K562 (cell line): Measurements from ENCODE around the gene UBQLNL. TPM values are rescaled to one million over a fixed set of nuclear protein-coding genes. Genes with fewer than 3 reads are reported as not detected.
A peak's percentile ranks its signal among the peaks of the same experiment; 100 is the strongest.

Experiments used
- ETV5 ChIP-seq: sonication (generic); formaldehyde crosslinking; IDR thresholded peaks from 2 replicates; pipeline ENCODE4 v1.4.0; 2020; ENCODE audit warnings: low read depth, mild to moderate bottlenecking, missing genetic modification reagents
- FOXK2 ChIP-seq, 2 experiments: fragments of 450-650 bp; IDR thresholded peaks in 1 of 2; conservative IDR thresholded peaks in 1 of 2; 2 replicates each; pipeline ENCODE4 v1.6.1; 2016; ENCODE audit warnings: low read depth in 2 of 2, mild to moderate bottlenecking in 1 of 2
- JUNB ChIP-seq: fragments of 450-650 bp; formaldehyde crosslinking; conservative IDR thresholded peaks from 2 replicates; pipeline ENCODE4 v1.4.0; 2020; ENCODE audit warnings: mild to moderate bottlenecking
- KLF1 ChIP-seq: fragments of 450-650 bp; IDR thresholded peaks from 2 replicates; pipeline ENCODE4 v1.6.1; 2016; ENCODE audit warnings: missing genetic modification characterization, missing compliant biosample characterization
- NCOA6 ChIP-seq: fragments of 450-650 bp; IDR thresholded peaks from 2 replicates; pipeline ENCODE4 v1.6.1; 2017; ENCODE audit warnings: mild to moderate bottlenecking
- NUFIP1 ChIP-seq: fragments of 450-650 bp; IDR thresholded peaks from 2 replicates; pipeline ENCODE4 v1.6.1; 2018; ENCODE audit not compliant: partially characterized antibody
- RBBP5 ChIP-seq: fragments of 200-600 bp; sonication (generic); IDR thresholded peaks from 2 replicates; pipeline ENCODE4 v1.6.1; 2012; ENCODE audit warnings: borderline replicate concordance, mild to moderate bottlenecking, low read length, control low read depth, inconsistent platforms; ENCODE audit not compliant: insufficient read depth, poor library complexity, severe bottlenecking
- RFX5 ChIP-seq: IDR thresholded peaks from 2 replicates; pipeline ENCODE4 v1.6.1; 2011; ENCODE audit warnings: low read depth, mild to moderate bottlenecking, improper control_type of control experiment, low read length
- SAFB2 ChIP-seq: fragments of 200-400 bp; formaldehyde crosslinking; IDR thresholded peaks from 2 replicates; pipeline ENCODE4 v1.6.1; 2018; ENCODE audit warnings: borderline replicate concordance, low read length, low read depth, moderate library complexity; ENCODE audit not compliant: severe bottlenecking
- TAF7 ChIP-seq: fragments of 450-650 bp; IDR thresholded peaks from 2 replicates; pipeline ENCODE4 v1.6.1; 2016; ENCODE audit warnings: missing genetic modification characterization, missing compliant biosample characterization
- TSC22D4 ChIP-seq: fragments of 450-650 bp; IDR thresholded peaks from 2 replicates; pipeline ENCODE4 v1.6.1; 2016; ENCODE audit warnings: missing genetic modification characterization, missing biosample characterization, control low read depth
- ZNF133 ChIP-seq: fragments of 250-450 bp; sonication (Bioruptor Pico); IDR thresholded peaks from 2 replicates; pipeline ENCODE4 v1.4.0; 2020; ENCODE audit warnings: mild to moderate bottlenecking
- polyA plus RNA-seq, 8 experiments: library from polyadenylated mRNA; depleted of rRNA in 4 of 8; stranded (reverse) in 5 of 8; unstranded in 3 of 8; fragments of >200 nt; fragmentation: Nextera tagmentation in 2 of 8; fragmentation: Illumina TruSeq in 1 of 8; extraction: Ambion mirVana in 2 of 8; extraction: Trizol in 1 of 8; gene quantifications; 2 replicates each; pipeline versions ENCODE4 v1.2.1 to v1.2.3, GENCODE V29; 2011 to 2014; ENCODE audit warnings: inconsistent platforms in 1 of 8, missing spikeins in 1 of 8
- total RNA-seq, 7 experiments: library from RNA; depleted of rRNA in 6 of 7; stranded (reverse); fragments of >200 nt in 6 of 7; fragmentation: Illumina TruSeq in 2 of 7; extraction: Trizol in 2 of 7; gene quantifications; 2 replicates each; pipeline versions ENCODE4 v1.2.1 to v1.2.3, GENCODE V29; 2011 to 2021; ENCODE audit warnings: low replicate concordance in 1 of 7
- TF ChIP-seq, protein P1 (sequence below): sonication (generic); formaldehyde crosslinking; IDR thresholded peaks from 2 replicates; pipeline ENCODE4 v1.4.0; 2020; ENCODE audit warnings: mild to moderate bottlenecking, missing genetic modification reagents
- TF ChIP-seq, protein P2 (sequence below), 2 experiments: fragments of 450-650 bp in 1 of 2; sonication (generic) in 1 of 2; formaldehyde crosslinking in 1 of 2; IDR thresholded peaks; 2 replicates each; pipeline versions ENCODE4 v1.7.1 to v1.9.0; 2016 to 2022; ENCODE audit warnings: inconsistent platforms in 1 of 2, mild to moderate bottlenecking in 1 of 2, missing genetic modification reagents in 1 of 2
- TF ChIP-seq, protein P3 (sequence below): fragments of 250-450 bp; sonication (Bioruptor Pico); IDR thresholded peaks from 2 replicates; pipeline ENCODE4 v1.8.0; 2021; ENCODE audit warnings: mild to moderate bottlenecking, moderate library complexity

The UBQLNL gene
- total and polyA plus RNA-seq, 9 of the 15 experiments (the other 6 are each of a cell fraction or from before 2014, with no cell fraction given): 0.07 to 0.27 (median 0.14) TPM

DNA sequence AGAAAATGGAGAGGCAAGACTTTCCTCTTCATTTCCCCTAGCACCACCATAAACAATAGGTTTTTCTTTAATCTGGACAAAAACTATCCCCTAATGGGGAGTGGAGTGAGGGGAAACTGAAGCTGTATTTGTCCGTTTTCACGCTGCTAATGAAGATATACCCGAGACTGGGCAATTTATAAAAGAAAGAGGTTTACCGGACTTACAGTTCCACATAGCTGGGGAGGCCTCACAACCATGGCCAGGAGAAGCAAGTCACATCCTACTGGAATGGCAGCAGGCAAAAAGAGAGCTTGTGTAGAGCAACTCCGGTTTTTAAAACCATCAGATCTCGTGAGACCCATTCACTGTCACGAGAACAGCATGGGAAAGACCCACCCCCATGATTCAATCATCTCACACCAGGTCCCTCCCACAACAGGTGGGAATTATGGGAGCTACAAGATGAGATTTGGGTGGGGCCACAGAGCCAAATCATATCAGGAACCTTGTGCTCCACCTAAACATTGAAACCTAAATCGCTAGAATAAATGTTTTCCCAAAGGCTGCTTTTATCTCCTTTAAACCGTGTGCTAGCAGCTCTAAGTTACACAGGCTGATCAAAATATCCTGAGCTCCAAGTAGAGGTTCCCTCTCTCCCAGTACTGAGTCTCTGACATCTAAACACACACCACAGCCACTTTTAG, 11.0 kb downstream of the UBQLNL start (continued):
- TF ChIP-seq SAFB2 (no peak), NUFIP1 (no peak), ETV5 (CRISPR knock-in tag) (no peak), NCOA6 (no peak), JUNB (CRISPR knock-in tag) (no peak), KLF1 (tag) (no peak), RBBP5 (no peak), RFX5 (no peak), TAF7 (tag) (peak; percentile 90), TSC22D4 (tag) (no peak), ZNF133 (CRISPR knock-in tag) (no peak), FOXK2 (conservative IDR thresholded peaks at IDR 0.05 in 1 of 2, IDR thresholded peaks at IDR 0.05 in 1 of 2; ENCODE audit: low read depth in 2 of 2) (peak in 1 of 2 experiments; percentile 55; a peak in 1 of 4 replicates)
- TF ChIP-seq, protein P1, sequence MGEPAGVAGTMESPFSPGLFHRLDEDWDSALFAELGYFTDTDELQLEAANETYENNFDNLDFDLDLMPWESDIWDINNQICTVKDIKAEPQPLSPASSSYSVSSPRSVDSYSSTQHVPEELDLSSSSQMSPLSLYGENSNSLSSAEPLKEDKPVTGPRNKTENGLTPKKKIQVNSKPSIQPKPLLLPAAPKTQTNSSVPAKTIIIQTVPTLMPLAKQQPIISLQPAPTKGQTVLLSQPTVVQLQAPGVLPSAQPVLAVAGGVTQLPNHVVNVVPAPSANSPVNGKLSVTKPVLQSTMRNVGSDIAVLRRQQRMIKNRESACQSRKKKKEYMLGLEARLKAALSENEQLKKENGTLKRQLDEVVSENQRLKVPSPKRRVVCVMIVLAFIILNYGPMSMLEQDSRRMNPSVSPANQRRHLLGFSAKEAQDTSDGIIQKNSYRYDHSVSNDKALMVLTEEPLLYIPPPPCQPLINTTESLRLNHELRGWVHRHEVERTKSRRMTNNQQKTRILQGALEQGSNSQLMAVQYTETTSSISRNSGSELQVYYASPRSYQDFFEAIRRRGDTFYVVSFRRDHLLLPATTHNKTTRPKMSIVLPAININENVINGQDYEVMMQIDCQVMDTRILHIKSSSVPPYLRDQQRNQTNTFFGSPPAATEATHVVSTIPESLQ (CRISPR knock-in tag): no peak
- TF ChIP-seq, protein P2, sequence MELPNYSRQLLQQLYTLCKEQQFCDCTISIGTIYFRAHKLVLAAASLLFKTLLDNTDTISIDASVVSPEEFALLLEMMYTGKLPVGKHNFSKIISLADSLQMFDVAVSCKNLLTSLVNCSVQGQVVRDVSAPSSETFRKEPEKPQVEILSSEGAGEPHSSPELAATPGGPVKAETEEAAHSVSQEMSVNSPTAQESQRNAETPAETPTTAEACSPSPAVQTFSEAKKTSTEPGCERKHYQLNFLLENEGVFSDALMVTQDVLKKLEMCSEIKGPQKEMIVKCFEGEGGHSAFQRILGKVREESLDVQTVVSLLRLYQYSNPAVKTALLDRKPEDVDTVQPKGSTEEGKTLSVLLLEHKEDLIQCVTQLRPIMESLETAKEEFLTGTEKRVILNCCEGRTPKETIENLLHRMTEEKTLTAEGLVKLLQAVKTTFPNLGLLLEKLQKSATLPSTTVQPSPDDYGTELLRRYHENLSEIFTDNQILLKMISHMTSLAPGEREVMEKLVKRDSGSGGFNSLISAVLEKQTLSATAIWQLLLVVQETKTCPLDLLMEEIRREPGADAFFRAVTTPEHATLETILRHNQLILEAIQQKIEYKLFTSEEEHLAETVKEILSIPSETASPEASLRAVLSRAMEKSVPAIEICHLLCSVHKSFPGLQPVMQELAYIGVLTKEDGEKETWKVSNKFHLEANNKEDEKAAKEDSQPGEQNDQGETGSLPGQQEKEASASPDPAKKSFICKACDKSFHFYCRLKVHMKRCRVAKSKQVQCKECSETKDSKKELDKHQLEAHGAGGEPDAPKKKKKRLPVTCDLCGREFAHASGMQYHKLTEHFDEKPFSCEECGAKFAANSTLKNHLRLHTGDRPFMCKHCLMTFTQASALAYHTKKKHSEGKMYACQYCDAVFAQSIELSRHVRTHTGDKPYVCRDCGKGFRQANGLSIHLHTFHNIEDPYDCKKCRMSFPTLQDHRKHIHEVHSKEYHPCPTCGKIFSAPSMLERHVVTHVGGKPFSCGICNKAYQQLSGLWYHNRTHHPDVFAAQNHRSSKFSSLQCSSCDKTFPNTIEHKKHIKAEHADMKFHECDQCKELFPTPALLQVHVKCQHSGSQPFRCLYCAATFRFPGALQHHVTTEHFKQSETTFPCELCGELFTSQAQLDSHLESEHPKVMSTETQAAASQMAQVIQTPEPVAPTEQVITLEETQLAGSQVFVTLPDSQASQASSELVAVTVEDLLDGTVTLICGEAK (IDR thresholded peaks at IDR 0.05): no peak
- TF ChIP-seq, protein P2 (CRISPR knock-in tag; IDR thresholded peaks at IDR 0.05): no peak
- TF ChIP-seq, protein P3, sequence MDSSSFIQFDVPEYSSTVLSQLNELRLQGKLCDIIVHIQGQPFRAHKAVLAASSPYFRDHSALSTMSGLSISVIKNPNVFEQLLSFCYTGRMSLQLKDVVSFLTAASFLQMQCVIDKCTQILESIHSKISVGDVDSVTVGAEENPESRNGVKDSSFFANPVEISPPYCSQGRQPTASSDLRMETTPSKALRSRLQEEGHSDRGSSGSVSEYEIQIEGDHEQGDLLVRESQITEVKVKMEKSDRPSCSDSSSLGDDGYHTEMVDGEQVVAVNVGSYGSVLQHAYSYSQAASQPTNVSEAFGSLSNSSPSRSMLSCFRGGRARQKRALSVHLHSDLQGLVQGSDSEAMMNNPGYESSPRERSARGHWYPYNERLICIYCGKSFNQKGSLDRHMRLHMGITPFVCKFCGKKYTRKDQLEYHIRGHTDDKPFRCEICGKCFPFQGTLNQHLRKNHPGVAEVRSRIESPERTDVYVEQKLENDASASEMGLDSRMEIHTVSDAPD (CRISPR knock-in tag): no peak
